Spinal cord (tissue), 10 donors: Measurements from ENCODE around the gene PRR20C. TPM values are rescaled to one million over a fixed set of nuclear protein-coding genes. Genes with fewer than 3 reads are reported as not detected.
"Not testable (repeated sequence)": the region's sequence is repeated elsewhere in the genome, so short reads cannot be mapped to it uniquely, and the experiment has no call there.

ENCODE experiments used
- DNase-seq, 6 donors: peaks; one replicate each; pipeline versions ENCODE4 v3.0.0 to v3.0.0-alpha.2; 2013 to 2015; ENCODE audit warnings: low spot score in 6 of 6, low read depth in 4 of 6
- H3K27ac ChIP-seq: one replicate; pipeline ENCODE4 v1.5.1; 2013; ENCODE audit warnings: low read depth, low read length, control low read depth
- H3K27me3 ChIP-seq: one replicate; pipeline ENCODE4 v1.6.1; 2013; ENCODE audit warnings: low read length; ENCODE audit not compliant: control insufficient read depth, insufficient read depth
- H3K36me3 ChIP-seq: one replicate; pipeline ENCODE4 v1.6.1; 2013; ENCODE audit warnings: low read length; ENCODE audit not compliant: control insufficient read depth, insufficient read depth
- H3K4me1 ChIP-seq: one replicate; pipeline ENCODE4 v1.6.1; 2013; ENCODE audit warnings: low read length; ENCODE audit not compliant: control insufficient read depth, insufficient read depth
- H3K4me3 ChIP-seq: one replicate; pipeline ENCODE4 v1.5.1; 2013; ENCODE audit warnings: low read depth, low read length, control low read depth
- H3K9me3 ChIP-seq: one replicate; pipeline ENCODE4 v1.6.1; 2013; ENCODE audit warnings: low read length; ENCODE audit not compliant: control insufficient read depth, insufficient read depth
- WGBS: methylation state at CpG from one replicate; pipeline ENCODE4 v1.1.5; 2013; ENCODE audit warnings: missing lambda C conversion rate; ENCODE audit not compliant: insufficient coverage; 5-methylcytosine and 5-hydroxymethylcytosine counted together
- long read RNA-seq, 4 donors: transcript quantifications; one replicate each; lab custom pipeline, GENCODE V29; 2026
- polyA plus RNA-seq, 2 donors: library from polyadenylated mRNA; unstranded; fragments of 120-200 nt; gene quantifications; one replicate each; pipeline ENCODE4 v1.2.1, GENCODE V29; 2013; ENCODE audit not compliant: insufficient read length in 2 of 2
- total RNA-seq, 2 donors: library from RNA; depleted of rRNA in 1 of 2; stranded (reverse); fragments of 120-200 nt in 1 of 2; fragments of >200 nt in 1 of 2; gene quantifications; one replicate each; pipeline versions ENCODE4 v1.2.3 to v1.2.4, GENCODE V29; 2013 to 2014
- donor health status: healthy.

The PRR20C gene
- total RNA-seq (not detected), polyA plus RNA-seq (not detected)
- long read RNA-seq, donor 1 = 0 reads
- long read RNA-seq, donor 2 = 0 reads
- long read RNA-seq, donor 3 = 0 reads
- long read RNA-seq, donor 4 = 0 reads

- not testable (repeated sequence) for H3K27ac ChIP-seq, H3K4me3 ChIP-seq, H3K36me3 ChIP-seq, H3K4me1 ChIP-seq, DNase-seq, H3K27me3 ChIP-seq, H3K9me3 ChIP-seq
- WGBS = no CpG with 5 or more reads among the region's 22 CpGs
Measured at GRCh38 chr13:57153761-57154160, at the start of gene PRR20C. Gene PRR20C (plus strand): TSS chr13:57154061. CDS start chr13:57154448, 387 bp downstream.

- H3K27ac ChIP-seq = no peak overlapping the region
- H3K4me1 ChIP-seq = no peaks in the 10 kb centered on the region
- no peak for DNase-seq
- no peaks in the 10 kb centered on the region for H3K27me3 ChIP-seq
- H3K4me3 ChIP-seq = no peak overlapping the region
- no peaks in the 10 kb centered on the region for H3K36me3 ChIP-seq
- WGBS = no CpG with 5 or more reads among the region's 4 CpGs
- no peaks in the 10 kb centered on the region for H3K9me3 ChIP-seq
Measured at GRCh38 chr13:57114945-57115344, 38.9 kb upstream of the PRR20C start.

- Histone ChIP-seq H3K36me3 (no peaks in the 10 kb centered on the region), H3K9me3 (no peaks in the 10 kb centered on the region), H3K27me3 (no peaks in the 10 kb centered on the region), H3K4me3 (no peak overlapping the region), H3K4me1 (no peaks in the 10 kb centered on the region), H3K27ac (no peak overlapping the region)
- WGBS = no CpG with 5 or more reads among the region's 1 CpG
- DNase-seq = peak in 5 of 6 donors; percentile 2 to 83 (median 15)
Measured at GRCh38 chr13:57123681-57124080, 30.2 kb upstream of the PRR20C start.

GRCh38 chr13:57128909-57129308, 25.0 kb upstream of the PRR20C start:
- no peaks in the 10 kb centered on the region for H3K27me3 ChIP-seq
- no peak overlapping the region for H3K27ac ChIP-seq
- H3K4me1 ChIP-seq = no peaks in the 10 kb centered on the region
- H3K4me3 ChIP-seq = no peak overlapping the region
- H3K9me3 ChIP-seq = no peaks in the 10 kb centered on the region
- no peaks in the 10 kb centered on the region for H3K36me3 ChIP-seq
- DNase-seq = no peak
- WGBS = 100% methylated on average over 4 of the region's 6 CpGs

- Histone ChIP-seq H3K9me3 (no peaks in the 10 kb centered on the region), H3K27ac (no peak overlapping the region), H3K4me3 (no peak overlapping the region), H3K27me3 (no peaks in the 10 kb centered on the region), H3K36me3 (no peaks in the 10 kb centered on the region), H3K4me1 (no peaks in the 10 kb centered on the region)
- WGBS = no CpG with 5 or more reads among the region's 2 CpGs
- no peak for DNase-seq
Measured at GRCh38 chr13:57136093-57136492, 17.8 kb upstream of the PRR20C start.

- Histone ChIP-seq H3K9me3 (no peaks in the 10 kb centered on the region), H3K4me1 (no peaks in the 10 kb centered on the region), H3K27me3 (no peaks in the 10 kb centered on the region), H3K4me3 (no peak overlapping the region), H3K36me3 (no peaks in the 10 kb centered on the region), H3K27ac (no peak overlapping the region)
- no CpG with 5 or more reads among the region's 4 CpGs for WGBS
- no peak for DNase-seq
Measured at GRCh38 chr13:57137585-57137984, 16.3 kb upstream of the PRR20C start.

- WGBS = no CpG with 5 or more reads among the region's 5 CpGs
- Histone ChIP-seq H3K36me3 (no peaks in the 10 kb centered on the region), H3K9me3 (no peaks in the 10 kb centered on the region), H3K27me3 (no peaks in the 10 kb centered on the region), H3K4me3 (no peak overlapping the region), H3K27ac (no peak overlapping the region), H3K4me1 (no peaks in the 10 kb centered on the region)
- no peak for DNase-seq
Measured at GRCh38 chr13:57138988-57139387, 14.9 kb upstream of the PRR20C start.

- DNase-seq, H3K4me3 ChIP-seq, H3K36me3 ChIP-seq, H3K27ac ChIP-seq, H3K9me3 ChIP-seq, H3K4me1 ChIP-seq, H3K27me3 ChIP-seq: not testable (repeated sequence)
- no CpG with 5 or more reads among the region's 18 CpGs for WGBS
Measured at GRCh38 chr13:57139781-57140180, 14.1 kb upstream of the PRR20C start.

- H3K4me1 ChIP-seq, H3K36me3 ChIP-seq, H3K27ac ChIP-seq, DNase-seq, H3K9me3 ChIP-seq, H3K27me3 ChIP-seq, H3K4me3 ChIP-seq: not testable (repeated sequence)
- no CpG with 5 or more reads among the region's 34 CpGs for WGBS
Measured at GRCh38 chr13:57140235-57140968, 13.5 kb upstream of the PRR20C start, which contains the start of gene PRR20A. Gene PRR20A (plus strand): TSS chr13:57140918. CDS start chr13:57141305, 387 bp downstream.

GRCh38 chr13:57147188-57147587, 6.7 kb upstream of the PRR20C start, which contains the start of gene PRR20B:
Gene PRR20B (plus strand): TSS chr13:57147488. CDS start chr13:57147875, 387 bp downstream.
- not testable (repeated sequence) for DNase-seq, H3K4me3 ChIP-seq, H3K36me3 ChIP-seq, H3K27me3 ChIP-seq, H3K27ac ChIP-seq, H3K9me3 ChIP-seq, H3K4me1 ChIP-seq
- no CpG with 5 or more reads among the region's 22 CpGs for WGBS
